ENCODE measurements around the gene MUC22. TPM values are rescaled to one million over a fixed set of nuclear protein-coding genes. Genes with fewer than 3 reads are reported as not detected.
"Not testable (repeated sequence)": the region's sequence is repeated elsewhere in the genome, so short reads cannot be mapped to it uniquely, and the experiment has no call there.

The MUC22 gene
- total RNA-seq, 3 donors from 2014 or later = not detected

GRCh38 chr6:31007694-31008093 lies 2.6 kb upstream of the MUC22 start:
- Histone ChIP-seq H3K4me1 (ENCODE audit: low read depth) (no peaks in the 10 kb centered on the region), H3K36me3 (ENCODE audit: low read depth) (no peaks in the 10 kb centered on the region), H3K4me3 (no peak overlapping the region), H3K9me3 (no peaks in the 10 kb centered on the region)
- no peak for DNase-seq
- no peak for ATAC-seq
- intact Hi-C loops (cut with DNase I, micrococcal nuclease) = no loop called here
- no peak for TF ChIP-seq CTCF (IDR thresholded peaks at IDR 0.05)

DNA sequence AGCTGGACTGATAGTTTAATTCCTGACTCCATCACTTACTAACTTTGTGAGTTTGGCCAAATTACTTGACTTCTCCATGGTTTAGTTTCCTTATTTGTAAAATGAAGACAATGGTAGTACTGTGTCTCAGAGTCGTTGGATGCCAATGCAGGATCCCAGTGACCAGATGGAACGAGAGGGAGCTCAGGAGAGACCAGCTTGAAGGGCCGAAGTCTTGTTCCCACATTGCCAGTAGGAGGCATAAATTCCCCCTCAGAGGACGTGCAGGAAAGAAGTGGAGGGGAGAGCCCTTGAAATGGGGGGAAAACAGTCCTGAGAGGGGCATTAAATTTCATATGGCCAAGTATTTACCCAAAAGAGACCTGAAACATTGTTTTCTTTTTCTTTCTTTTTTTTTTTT lies 2.1 kb upstream of the MUC22 start:
- Histone ChIP-seq H3K36me3 (ENCODE audit: low read depth) (no peaks in the 10 kb centered on the region), H3K4me1 (ENCODE audit: low read depth) (no peaks in the 10 kb centered on the region), H3K4me3 (no peak overlapping the region), H3K9me3 (no peaks in the 10 kb centered on the region)
- ATAC-seq = no peak
- intact Hi-C loops (cut with DNase I, micrococcal nuclease) = no loop called here
- no peak for TF ChIP-seq CTCF (IDR thresholded peaks at IDR 0.05)
- DNase-seq = no peak

DNA sequence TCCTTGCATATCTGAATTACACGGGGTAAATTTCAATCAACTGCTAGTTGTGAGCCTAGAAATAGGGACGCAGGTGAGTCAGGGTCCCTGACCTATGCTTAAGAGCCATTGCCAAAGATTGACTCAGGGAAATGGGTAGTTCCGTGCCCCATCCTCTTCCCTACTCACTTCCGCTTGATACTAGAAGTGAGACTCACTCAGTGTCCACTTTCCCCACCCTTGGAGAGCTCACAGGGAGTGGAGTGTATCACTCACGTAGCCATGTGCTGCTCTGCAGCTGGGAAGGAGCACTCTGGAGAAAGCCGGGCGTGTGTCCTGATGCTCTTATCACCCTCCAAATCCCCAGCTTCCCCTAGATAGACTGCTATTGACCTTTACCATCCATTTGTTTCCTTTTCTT lies 543 bp upstream of the MUC22 start:
- no peak overlapping the region for H3K4me3 ChIP-seq
- DNase-seq = no peak
- ATAC-seq = no peak
- no peak for TF ChIP-seq CTCF (IDR thresholded peaks at IDR 0.05)
- H3K4me1 ChIP-seq (ENCODE audit: low read depth) = no peaks in the 10 kb centered on the region
- intact Hi-C loops (cut with DNase I, micrococcal nuclease) = no loop called here
- H3K9me3 ChIP-seq = no peaks in the 10 kb centered on the region
- H3K36me3 ChIP-seq (ENCODE audit: low read depth) = no peaks in the 10 kb centered on the region

GRCh38 chr6:31011153-31011552 lies 879 bp downstream of the MUC22 start:
- Histone ChIP-seq H3K4me3 (no peak overlapping the region), H3K4me1 (ENCODE audit: low read depth) (no peaks in the 10 kb centered on the region), H3K36me3 (ENCODE audit: low read depth) (no peaks in the 10 kb centered on the region), H3K9me3 (no peaks in the 10 kb centered on the region)
- no peak for TF ChIP-seq CTCF (IDR thresholded peaks at IDR 0.05)
- DNase-seq = no peak
- no peak for ATAC-seq
- intact Hi-C loops (cut with DNase I, micrococcal nuclease) = no loop called here

DNA sequence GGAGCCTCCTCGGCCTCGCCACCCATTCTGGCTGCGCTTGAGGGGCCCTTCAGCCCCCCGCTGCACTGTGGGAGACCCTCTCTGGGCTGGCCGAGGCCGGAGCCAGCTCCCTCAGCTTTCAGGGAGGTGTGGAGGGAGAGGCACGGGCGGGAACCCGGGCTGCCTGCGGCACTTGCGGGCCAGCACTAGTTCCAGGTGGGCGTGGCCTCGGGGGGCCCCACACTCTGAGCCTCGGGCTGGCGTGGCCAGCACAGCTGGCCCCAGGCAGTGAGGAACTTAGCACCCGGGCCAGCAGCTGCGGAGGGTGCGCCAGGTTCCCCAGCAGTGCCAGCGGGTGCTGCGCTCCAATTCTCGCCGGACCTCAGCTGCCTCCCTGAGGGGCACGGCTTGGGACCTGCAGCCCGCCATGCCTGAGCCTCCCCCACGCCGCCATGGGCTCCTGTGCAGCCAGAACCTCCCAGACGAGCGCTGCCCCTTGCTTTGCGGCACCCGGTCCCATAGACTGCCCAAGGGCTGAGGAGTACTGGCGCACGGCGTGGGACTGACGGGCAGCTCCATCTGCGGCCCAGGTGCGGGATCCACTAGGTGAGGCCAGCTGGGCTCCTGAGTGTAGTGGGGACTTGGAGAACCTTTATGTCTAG lies 6.5 kb downstream of the MUC22 start:
- intact Hi-C loops (cut with DNase I, micrococcal nuclease) = no loop called here
- no peak for ATAC-seq

GRCh38 chr6:31017436-31017835 lies 7.2 kb downstream of the MUC22 start:
- H3K4me1 ChIP-seq (ENCODE audit: low read depth); DNase-seq; H3K4me3 ChIP-seq; ATAC-seq; H3K36me3 ChIP-seq (ENCODE audit: low read depth); H3K9me3 ChIP-seq; intact Hi-C loops (cut with DNase I, micrococcal nuclease): not testable (repeated sequence)

More for the DNA sequence above, 6.5 kb downstream of the MUC22 start:
- no peaks in the 10 kb centered on the region for H3K4me1 ChIP-seq (ENCODE audit: low read depth)
- no peaks in the 10 kb centered on the region for H3K36me3 ChIP-seq (ENCODE audit: low read depth)
- H3K9me3 ChIP-seq = no peaks in the 10 kb centered on the region
- H3K4me3 ChIP-seq = no peak overlapping the region
- TF ChIP-seq CTCF (IDR thresholded peaks at IDR 0.05) = no peak
- no peak for DNase-seq
